AG10803 (cell line): ENCODE measurements around the gene KCNG4.
A peak's percentile ranks its signal among the peaks of the same experiment; 100 is the strongest.

Experiments used
- DNase-seq: peaks from one replicate; pipeline ENCODE4 v3.0.0; 2010; ENCODE audit warnings: low read depth
- H3K4me3 ChIP-seq: 2 replicates; pipeline ENCODE4 v1.5.1; 2011; ENCODE audit warnings: mild to moderate bottlenecking, low read length, control low read depth
- TF ChIP-seq, protein P1 (sequence below): conservative IDR thresholded peaks from 2 replicates; pipeline ENCODE4 v1.5.1; 2011; ENCODE audit warnings: mild to moderate bottlenecking, low read length, control low read depth, inconsistent platforms

KCNG4 gene

DNA sequence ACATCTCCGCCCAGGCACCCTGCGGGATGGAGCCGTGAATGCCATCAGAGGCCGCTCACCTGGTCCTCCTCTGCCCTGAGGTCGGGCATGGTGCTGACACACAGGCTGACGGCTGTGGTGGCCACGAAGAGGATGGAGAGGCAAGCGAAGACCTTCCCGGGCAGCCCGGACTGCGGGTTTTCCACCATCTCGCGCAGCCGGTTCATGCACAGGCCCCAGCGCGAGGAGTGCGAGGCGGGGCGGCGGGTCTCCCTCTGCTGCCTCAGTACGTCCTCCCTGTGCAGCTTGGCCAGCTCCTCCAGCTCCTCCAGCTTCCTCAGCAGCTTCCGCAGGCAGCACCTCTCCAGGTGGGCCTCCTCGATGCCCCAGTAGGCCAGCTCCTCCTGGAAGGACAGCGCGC is 3.1 kb downstream of the KCNG4 start:
- H3K4me3 ChIP-seq, result no peak overlapping the region
- TF ChIP-seq, protein P1, sequence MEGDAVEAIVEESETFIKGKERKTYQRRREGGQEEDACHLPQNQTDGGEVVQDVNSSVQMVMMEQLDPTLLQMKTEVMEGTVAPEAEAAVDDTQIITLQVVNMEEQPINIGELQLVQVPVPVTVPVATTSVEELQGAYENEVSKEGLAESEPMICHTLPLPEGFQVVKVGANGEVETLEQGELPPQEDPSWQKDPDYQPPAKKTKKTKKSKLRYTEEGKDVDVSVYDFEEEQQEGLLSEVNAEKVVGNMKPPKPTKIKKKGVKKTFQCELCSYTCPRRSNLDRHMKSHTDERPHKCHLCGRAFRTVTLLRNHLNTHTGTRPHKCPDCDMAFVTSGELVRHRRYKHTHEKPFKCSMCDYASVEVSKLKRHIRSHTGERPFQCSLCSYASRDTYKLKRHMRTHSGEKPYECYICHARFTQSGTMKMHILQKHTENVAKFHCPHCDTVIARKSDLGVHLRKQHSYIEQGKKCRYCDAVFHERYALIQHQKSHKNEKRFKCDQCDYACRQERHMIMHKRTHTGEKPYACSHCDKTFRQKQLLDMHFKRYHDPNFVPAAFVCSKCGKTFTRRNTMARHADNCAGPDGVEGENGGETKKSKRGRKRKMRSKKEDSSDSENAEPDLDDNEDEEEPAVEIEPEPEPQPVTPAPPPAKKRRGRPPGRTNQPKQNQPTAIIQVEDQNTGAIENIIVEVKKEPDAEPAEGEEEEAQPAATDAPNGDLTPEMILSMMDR, result no peak
- DNase-seq, result no peak

DNA sequence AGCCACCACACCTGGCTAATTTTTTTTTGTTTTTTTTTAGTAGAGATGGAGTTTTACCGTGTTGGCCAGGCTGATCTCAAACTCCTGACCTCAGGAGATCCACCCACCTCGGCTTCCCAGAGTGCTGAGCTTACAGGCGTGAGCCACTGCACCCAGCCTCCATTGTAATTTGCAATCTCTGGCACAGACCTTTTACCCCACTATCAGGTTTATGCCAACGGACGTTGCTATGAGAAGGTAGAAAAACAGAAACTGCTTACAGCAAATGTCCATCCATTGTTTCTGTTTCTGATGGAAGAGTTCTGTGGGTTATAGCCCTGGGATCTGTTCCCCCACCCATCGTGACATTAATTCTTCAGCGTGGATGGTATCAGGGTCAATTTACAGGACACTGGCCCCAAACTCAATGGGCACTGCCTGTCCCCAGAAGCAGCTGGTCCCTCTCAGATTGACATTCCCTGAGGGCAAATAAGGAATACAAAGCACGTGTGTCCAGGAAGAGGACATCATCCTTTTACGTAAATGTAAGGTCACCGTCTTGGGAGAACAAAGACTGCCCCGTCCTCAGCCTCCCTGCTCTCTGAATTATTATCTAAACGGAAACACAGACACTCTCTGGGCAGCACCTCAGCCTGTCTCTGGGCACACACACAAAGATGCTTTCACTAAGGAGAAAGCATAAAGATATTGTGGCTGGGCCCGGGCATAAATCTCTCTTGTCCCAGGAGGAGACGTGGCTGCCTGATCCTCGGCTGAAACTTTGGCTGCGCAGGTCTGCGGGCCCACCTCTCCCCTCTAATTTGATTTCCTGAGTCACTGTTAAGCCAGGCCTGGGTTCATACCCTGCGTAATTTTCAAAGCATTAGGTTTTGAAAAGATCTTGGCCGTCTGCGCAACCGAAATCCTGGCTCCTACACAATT is 5.2 kb downstream of the KCNG4 start:
- H3K4me3 ChIP-seq, result no peak overlapping the region
- TF ChIP-seq, protein P1, result no peak
- no peak for DNase-seq

DNA sequence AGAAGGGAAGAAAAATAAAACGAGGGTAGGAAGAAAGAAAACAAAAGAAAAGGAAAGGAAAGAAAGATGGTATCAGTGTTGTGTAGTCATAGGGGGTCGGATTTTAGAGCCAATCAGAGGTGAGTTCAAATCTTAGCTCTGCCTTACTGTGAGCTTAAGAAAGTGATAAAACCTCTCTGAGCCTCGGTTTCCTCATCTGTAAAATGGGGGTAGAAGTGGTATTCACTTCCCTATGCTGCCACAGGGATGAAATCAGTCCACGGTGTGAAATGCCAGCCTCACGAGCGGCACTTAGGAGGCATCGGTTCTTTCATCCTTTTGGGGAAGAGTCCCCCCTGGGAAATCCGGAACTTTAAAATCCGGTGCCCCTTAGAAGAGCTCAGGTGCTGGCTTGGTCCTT is 6.1 kb downstream of the KCNG4 start:
- TF ChIP-seq, protein P1, result no peak
- H3K4me3 ChIP-seq, result no peak overlapping the region
- no peak for DNase-seq

DNA sequence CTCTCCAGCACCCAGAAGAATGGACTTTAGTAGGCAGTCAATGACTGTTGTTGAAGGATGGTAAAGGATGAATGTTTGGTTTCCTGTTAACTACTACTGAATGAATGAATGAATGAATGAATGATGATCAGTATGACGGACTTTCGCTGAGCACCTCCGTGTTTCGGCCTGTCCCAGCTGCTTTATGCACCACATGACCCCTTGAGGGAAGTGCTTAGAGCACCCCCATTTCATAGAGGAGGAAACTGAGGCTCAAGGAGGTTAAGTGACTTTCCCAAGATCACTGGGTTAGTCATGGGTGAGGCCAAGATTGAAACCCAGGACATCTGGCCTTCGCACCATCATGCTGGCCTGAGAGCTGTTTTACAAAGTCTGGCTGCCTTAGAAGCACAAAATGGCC is 6.8 kb downstream of the KCNG4 start:
- no peak for DNase-seq
- TF ChIP-seq, protein P1, result no peak
- H3K4me3 ChIP-seq, result no peak overlapping the region

DNA sequence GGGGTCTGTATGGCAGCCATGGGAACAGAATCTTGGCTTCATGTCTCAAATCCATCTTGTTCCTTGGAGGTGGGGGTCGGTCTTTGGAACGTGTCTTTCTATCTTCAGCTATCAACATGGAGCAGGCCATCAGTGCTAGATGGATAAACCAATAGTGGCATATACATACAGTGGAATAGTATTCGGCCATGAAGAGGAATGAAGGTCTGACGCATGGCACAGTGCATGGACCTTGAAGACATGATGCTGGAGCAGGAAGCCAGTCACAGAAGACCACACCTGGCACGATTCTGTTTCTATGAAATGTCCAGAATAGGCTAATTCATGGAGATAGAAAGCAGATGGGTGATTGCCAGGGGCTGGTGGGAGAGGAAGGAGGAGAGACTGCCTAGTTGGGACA is 7.8 kb downstream of the KCNG4 start:
- H3K4me3 ChIP-seq, result no peak overlapping the region
- no peak for DNase-seq
- TF ChIP-seq, protein P1, result no peak

DNA sequence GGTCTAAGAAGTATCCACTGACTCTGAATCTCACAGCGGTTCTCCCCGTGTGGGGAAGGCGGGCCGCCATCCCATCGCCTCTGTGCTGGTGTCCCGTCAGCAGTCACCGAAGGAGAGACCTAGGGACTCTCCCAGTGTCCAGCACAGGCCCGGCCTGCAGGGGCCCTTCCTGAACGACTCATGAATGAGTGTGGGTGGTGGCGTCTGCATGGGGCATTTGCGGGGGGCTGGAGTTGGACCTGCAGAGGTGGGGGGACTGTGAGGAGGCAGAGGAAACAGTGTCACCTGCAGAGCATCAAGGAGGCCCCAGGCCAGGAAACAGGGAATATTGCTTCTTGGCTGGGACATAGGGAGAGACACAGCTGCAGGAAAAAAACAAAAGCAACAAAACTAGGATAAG is 10.3 kb downstream of the KCNG4 start:
- no peak overlapping the region for H3K4me3 ChIP-seq
- DNase-seq, result no peak
- TF ChIP-seq, protein P1, result no peak

DNA sequence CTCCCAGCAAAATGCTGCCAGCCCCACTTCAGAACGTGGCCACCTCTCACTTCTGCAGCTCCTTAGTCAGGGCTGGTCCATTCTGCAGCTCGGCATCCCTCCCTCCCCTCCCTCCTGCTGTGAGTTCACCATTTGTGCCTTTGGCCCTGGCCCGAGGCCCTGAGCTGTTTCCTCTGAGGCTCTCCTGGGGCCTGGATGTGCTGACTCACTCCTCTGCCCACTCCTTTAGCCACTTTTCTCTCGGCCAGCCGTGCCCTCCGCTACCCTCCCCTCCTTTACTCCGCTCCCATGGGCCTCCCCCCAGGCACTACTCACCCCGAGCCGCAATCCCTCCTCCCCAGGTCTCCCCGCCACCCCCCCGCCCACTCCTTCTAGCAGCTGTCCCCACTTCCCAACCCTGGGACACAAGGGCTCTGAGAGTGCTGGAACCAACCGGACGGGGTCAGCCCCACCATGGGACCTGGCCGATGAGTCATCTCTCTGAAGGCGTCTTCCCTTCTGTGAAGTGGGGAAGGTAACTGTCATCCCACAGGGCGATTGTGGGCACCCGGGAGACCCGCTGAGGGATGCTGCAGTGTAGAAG is 11.5 kb downstream of the KCNG4 start:
- H3K4me3 ChIP-seq, result no peak overlapping the region
- DNase-seq, result peak; percentile 83

More for the DNA sequence above, 11.5 kb downstream of the KCNG4 start:
- TF ChIP-seq, protein P1, result no peak
